IMR-90 (cell line): Measurements from ENCODE around the gene PLEKHD1.

Experiments
- MXI1 ChIP-seq: IDR thresholded peaks from 2 replicates; pipeline ENCODE4 v1.6.1; 2012; ENCODE audit warnings: low read depth, mild to moderate bottlenecking, low read length, moderate library complexity, borderline replicate concordance
- RAD21 ChIP-seq: IDR thresholded peaks from 2 replicates; pipeline ENCODE4 v1.6.1; 2012; ENCODE audit warnings: low read length, improper control_type of control experiment
- TF ChIP-seq, protein P1 (sequence below): conservative IDR thresholded peaks from 2 replicates; pipeline ENCODE4 v1.5.1; 2012; ENCODE audit warnings: mild to moderate bottlenecking, low read depth, low read length, improper control_type of control experiment

DNA sequence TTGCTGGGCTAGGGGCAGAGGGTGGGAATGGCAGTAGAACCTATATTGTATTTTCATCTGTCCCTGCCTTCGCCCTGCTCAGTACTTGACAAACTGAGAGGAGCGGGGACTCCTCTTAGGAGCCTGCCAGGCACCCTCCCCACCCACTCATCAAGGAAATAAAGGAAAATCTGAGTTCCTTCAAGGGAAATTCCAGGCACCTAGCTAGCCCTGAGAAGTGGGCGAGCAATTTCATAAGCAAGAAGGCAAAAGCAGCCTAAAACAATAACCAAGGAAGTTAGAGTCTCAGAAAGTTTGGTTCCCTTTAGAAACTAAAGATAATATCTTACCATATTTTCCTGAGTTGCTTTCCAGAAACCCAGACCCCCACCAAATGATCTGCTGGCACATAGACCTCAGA, 10.6 kb upstream of the PLEKHD1 start:
- TF ChIP-seq MXI1: no peak
- no peak for TF ChIP-seq RAD21
- TF ChIP-seq, protein P1, sequence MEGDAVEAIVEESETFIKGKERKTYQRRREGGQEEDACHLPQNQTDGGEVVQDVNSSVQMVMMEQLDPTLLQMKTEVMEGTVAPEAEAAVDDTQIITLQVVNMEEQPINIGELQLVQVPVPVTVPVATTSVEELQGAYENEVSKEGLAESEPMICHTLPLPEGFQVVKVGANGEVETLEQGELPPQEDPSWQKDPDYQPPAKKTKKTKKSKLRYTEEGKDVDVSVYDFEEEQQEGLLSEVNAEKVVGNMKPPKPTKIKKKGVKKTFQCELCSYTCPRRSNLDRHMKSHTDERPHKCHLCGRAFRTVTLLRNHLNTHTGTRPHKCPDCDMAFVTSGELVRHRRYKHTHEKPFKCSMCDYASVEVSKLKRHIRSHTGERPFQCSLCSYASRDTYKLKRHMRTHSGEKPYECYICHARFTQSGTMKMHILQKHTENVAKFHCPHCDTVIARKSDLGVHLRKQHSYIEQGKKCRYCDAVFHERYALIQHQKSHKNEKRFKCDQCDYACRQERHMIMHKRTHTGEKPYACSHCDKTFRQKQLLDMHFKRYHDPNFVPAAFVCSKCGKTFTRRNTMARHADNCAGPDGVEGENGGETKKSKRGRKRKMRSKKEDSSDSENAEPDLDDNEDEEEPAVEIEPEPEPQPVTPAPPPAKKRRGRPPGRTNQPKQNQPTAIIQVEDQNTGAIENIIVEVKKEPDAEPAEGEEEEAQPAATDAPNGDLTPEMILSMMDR: no peak
